ENCODE measurements around the gene EFNA5.

DNA sequence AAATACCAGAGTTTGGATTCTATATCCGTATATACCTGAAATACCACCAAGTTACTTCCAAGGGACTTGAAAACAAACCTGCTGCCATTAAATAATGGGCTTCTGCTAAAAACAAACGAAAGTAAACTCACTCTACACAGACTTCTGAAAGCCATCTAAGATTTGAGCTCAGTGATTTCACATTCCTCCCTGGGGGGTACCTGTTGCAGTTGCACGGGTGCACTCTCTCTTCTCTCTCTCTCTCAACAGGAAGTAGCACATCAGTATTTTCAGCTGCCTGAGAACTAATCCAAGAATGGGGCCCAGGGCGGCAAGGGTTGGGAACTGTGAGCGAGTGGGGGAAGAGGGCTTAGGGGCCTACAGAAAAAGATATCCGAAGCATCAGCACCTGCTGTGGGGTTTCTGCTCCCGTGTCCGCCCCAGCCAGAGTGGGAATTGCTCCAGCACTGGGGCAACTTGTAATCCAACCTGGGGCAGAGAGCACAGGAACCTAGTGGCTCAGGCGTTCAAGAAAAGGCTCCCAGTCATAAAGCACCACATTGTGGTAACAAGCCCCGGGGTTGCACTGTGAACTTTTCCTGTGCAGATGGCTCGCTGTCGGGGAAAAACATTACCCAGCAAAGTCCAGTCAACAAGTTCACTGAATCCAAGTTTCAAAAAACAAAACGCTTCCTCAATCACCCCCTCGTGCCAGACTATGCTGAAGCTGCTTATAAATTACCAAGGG is 99.8 kb downstream of the EFNA5 start:
- no peak for TF ChIP-seq TCF12 (IDR thresholded peaks at IDR 0.05)
- TF ChIP-seq TAF1 (IDR thresholded peaks at IDR 0.05; ENCODE audit: borderline replicate concordance, low read depth, low read length) = no peak
- TF ChIP-seq, protein P1, sequence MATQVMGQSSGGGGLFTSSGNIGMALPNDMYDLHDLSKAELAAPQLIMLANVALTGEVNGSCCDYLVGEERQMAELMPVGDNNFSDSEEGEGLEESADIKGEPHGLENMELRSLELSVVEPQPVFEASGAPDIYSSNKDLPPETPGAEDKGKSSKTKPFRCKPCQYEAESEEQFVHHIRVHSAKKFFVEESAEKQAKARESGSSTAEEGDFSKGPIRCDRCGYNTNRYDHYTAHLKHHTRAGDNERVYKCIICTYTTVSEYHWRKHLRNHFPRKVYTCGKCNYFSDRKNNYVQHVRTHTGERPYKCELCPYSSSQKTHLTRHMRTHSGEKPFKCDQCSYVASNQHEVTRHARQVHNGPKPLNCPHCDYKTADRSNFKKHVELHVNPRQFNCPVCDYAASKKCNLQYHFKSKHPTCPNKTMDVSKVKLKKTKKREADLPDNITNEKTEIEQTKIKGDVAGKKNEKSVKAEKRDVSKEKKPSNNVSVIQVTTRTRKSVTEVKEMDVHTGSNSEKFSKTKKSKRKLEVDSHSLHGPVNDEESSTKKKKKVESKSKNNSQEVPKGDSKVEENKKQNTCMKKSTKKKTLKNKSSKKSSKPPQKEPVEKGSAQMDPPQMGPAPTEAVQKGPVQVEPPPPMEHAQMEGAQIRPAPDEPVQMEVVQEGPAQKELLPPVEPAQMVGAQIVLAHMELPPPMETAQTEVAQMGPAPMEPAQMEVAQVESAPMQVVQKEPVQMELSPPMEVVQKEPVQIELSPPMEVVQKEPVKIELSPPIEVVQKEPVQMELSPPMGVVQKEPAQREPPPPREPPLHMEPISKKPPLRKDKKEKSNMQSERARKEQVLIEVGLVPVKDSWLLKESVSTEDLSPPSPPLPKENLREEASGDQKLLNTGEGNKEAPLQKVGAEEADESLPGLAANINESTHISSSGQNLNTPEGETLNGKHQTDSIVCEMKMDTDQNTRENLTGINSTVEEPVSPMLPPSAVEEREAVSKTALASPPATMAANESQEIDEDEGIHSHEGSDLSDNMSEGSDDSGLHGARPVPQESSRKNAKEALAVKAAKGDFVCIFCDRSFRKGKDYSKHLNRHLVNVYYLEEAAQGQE (IDR thresholded peaks at IDR 0.05; ENCODE audit: low read depth, low read length) = no peak
- no peak for TF ChIP-seq GABPA (IDR thresholded peaks at IDR 0.05; ENCODE audit: low read depth)
- TF ChIP-seq CTCF (IDR thresholded peaks at IDR 0.05) = no peak
- no peak for TF ChIP-seq RAD21 (IDR thresholded peaks at IDR 0.05; ENCODE audit: low read length)
- no peak for TF ChIP-seq EP300 (IDR thresholded peaks at IDR 0.05; ENCODE audit: borderline replicate concordance in 1 of 2, low read depth in 1 of 2, low read length in 1 of 2)

Data from SK-N-SH (cell line).